Right renal cortex interstitium (tissue), 3 donors: ENCODE results near the gene NPB. TPM values are rescaled to one million over a fixed set of nuclear protein-coding genes. Genes with fewer than 3 reads are reported as not detected.

Experiments used
- DNase-seq, 3 donors: peaks; one replicate each; pipeline ENCODE4 v3.0.0-alpha.2; 2013; ENCODE audit warnings: low read depth in 3 of 3, low spot score in 2 of 3
- polyA plus RNA-seq, 3 donors: library from polyadenylated mRNA; unstranded; fragments of 120-200 nt; gene quantifications; one replicate each; pipeline ENCODE4 v1.2.1, GENCODE V29; 2013; ENCODE audit not compliant: insufficient read length in 3 of 3

NPB gene
- polyA plus RNA-seq, 3 donors = 0.96 to 1.4 (median 1.1) TPM

DNA sequence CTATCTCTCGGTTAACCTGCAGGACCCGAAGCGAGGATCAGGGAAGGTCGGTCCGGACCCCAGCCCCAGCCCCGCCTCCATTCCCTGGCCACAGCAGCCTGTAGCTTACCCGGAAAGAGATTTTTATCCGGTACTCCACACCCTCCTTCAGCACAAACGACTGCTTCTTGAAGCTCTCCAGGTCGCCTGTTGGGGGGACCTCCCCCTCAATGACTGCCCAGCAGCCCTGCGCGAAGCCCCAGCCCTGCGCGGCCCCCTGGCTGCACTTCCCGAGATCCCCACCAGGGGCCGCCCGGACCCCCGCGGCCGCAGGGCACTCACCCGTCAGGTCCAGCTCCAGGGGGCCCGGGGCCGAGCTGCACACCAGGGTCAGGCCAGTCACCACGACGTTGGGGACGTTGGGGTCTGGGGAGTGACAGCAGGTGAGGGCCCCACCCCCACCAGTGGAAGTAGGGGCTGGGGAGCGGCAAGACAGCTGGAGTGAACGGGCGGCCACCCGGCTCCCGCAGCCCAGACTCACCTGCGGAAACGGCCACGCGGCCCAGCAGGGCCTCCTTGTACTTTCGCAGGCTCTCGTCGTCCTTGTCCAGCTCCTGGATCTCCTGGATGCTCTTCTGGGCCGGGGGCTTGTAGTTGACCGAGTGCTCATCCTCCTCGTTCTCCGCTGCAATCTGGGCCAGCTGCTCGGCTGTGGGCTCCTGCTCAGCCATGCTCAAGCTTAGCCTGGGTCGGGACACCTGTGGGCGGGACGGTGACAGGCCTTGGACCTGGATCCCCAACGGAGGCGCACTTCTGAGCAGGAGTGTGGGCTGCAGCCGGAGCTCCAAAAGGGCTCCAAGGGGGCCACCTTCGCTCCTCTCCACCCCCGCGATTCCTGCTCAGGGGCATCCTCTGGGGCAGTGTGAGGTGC, 32.6 kb upstream of the NPB start:
- no peak for DNase-seq

DNA sequence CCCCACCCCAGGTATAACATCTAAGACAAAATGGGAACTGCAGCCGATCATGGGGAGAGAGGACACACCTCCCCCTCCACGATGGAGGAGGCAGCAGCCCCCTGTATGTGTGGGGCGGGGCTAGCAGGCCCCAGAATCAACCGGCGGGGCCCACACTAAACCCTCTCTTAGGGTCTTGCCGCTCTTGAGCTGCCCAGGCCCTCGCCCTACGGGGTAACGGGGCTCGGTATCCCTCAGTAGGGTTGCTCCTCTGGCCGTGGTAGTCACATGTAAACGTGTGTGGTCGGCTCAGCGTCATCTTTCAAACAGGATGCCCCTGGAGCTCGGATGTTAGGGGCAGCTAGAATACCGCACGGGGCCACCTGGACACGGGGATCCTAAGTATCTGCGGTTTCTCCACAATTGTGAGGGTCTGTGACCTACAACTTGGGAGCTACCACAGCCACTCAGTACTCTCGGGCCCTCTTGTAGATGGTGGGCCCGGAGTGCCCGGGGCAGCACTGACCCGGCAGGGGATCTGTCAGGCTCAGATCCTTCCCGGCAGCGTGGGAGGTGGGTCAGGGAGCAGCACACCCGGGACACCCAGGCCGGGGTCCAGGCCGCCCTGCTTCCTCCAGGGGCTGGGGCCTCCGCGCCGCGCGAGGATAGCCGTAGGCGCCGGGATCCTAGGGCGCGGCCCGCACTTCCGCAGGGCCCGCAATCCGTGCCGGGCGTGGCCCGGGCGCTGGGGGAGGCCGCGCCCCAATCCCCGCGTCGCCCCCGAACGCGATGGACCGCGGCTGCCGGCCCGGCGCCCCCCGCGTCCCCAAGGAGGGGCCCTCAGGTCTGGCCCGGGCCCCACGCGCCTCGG, 31.7 kb upstream of the NPB start:
- DNase-seq = no peak

DNA sequence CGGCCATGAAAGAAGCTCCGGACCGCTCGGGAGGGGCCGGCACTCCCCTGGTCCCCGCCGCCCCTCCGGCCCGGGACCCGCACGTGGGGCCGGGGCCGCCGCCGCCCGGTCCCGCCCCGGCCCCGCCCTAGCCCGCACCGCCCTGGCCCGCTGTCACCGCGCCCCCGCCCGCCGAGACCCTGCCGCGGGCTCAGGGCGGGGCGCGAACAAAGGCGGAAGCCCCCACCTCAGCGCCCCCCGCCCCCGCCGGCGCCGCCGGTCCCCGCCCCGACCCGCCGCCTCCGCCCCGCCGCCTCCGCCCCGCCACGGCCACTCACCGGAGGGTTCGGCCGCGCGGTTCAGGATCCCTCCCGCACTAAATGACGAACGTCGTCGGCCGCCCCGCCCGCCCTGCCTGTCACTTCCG, 31.1 kb upstream of the NPB start, which contains the start of gene ARHGDIA:
TSS of gene ARHGDIA (minus strand) at position 357 of the 406 bp plus-strand sequence. CDS start 1,407 bp downstream, outside the sequence.
- DNase-seq = no peak

DNA sequence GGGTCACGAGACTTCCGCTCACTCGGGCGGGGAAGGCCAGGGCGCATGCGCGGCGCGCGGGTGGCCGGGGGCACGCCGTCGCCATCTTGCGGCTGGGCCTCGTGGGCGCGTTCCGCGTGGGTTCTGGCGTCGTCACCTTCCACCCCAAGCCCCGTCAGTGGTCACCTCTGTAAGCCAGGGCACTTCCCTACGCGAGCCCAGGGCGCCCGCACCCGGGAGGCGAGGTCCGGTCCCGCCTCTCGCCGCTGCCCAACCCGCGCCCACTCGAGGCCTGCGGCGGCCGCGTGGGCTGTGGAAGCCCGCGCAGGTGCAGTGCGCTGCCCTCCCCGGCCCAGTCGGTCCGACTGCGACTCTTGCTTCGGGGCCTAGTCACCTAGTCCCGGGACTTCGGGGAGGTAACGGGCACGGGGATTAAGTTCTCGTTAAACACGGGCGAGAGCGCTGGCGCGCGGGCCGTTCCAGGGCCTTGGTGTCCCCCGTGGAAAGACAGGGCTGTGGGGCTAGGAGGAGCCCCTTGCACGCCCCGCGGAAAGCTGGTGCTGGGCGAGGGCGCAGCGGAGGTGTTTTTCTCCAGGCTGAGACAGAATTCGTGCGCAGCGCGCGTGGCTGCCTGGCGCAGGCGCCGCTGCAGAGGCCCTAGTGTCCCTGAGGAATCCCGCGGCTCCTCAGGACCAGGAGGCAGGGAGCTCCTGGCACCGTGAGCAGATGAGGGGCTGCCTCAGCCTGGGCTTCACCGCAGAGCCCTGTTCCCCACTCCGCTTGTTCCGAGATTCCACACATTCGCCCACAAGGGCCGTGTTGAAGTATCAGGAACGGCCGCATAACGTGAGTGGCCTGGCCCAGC, 30.4 kb upstream of the NPB start:
- peak in 2 of 3 donors; percentile 73 to 78 for DNase-seq

DNA sequence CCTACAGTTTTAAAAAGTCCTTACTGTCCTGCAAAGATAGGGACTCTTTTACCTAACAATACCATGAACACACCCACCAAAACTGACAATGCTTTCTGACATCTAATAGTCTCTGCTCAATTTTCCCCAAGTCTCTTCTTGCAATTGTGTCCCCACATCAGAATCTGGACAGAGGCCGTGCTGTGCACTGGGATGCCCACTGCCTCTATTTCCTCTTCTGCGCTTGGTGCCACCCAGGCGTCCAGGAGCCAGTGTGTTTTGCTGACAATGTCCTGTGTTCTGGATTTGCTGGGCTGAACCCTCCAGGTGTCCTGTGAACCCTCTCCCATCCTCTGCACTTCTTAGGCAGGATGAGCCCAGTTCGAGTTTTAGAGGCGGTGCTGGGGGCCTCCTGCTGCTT, 24.5 kb upstream of the NPB start:
- DNase-seq = no peak

DNA sequence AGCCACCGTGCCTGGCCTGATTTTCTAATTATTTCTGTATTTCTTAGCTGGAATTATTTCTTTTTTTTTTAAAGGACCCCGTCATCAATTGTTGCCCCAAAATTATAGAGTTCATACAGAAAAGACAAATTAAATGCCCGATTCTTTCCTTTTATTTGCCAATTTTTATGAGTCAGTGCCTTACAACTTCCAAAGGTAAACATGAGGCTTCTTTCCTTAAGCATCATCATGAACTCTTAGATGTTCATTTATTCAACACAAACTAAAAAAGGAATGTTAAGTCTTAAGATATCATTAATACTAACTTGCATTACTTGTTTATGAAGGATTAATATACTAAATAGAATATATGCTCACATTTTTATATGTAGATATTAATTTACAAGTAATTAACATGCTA, 23.7 kb upstream of the NPB start:
- no peak for DNase-seq

DNA sequence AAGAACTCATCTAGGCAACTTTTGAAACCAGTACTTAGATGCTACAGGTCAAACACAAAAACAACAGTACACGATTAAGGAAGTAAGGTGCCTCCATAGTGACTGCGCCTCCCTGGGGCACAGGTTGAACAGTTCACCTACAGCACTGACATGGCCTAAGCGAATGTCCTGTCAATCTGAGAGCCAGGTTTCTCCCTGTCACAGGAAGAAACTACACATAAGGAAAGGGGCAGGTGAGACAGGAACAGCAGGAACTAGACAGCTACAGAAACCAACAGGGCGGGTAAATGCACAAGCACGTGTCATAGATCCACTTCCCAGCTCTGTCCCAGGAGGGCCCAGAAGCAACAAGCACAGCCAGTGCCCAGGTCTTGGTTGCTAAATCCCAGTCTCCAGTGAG, 22.9 kb upstream of the NPB start:
- no peak for DNase-seq

DNA sequence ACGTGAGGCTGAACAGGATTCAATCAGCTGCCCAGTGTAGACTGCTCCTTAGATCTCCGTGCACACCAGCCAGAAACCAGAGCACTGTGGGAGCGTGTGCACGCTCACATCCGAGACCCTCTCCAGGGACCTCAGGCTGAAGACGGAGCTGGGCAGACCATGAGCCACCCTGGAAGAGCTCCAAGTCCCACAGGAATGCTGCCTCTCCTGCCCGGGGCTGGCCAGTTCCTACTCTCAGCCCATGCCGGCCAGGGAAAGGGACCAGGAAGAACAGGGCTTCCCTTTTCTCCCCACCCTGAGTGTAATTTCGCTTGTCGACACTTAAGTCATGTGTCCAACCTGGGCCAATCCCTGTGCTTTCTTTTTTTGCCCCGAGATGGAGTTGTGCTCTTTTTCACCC, 17.5 kb upstream of the NPB start:
- no peak for DNase-seq

DNA sequence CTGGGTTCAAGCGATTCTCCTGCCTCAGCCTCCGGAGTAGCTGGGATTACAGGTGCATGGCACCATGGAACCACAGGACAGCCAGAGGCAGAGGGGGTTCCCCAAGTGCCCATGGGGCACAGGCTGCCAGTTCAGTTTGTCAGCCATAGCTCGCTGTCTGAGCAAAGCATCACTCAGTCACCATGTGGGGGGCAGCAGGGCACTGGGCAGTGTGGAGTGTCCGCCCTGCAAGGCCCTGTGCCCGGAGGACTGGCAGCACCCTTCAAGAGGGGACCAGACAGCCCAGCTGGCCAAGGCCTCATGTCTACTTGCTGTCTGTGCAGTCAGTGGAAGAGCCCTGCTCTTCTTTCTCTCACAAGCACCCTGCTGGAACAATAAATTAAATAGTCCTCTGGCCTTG, 17.1 kb upstream of the NPB start:
- DNase-seq = no peak

DNA sequence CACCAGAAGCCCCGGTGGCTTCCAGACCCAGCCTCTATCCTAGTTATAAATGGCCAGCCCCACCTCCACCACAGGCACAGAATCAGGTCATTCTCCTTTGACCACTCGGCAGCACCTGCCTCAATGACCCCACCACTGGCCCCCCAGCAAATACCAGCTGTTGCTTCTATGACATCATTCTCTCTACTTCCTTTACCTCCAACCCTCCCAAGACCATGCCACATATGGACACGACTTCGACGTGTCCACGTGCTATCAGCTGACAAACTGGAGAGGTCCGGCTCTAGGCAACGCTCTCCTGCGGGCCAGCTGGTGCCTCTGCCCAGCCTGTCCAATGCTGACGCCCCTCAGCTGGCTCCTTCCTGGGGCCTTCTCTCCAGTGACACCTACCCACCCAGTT, 16.6 kb upstream of the NPB start:
- DNase-seq = no peak

DNA sequence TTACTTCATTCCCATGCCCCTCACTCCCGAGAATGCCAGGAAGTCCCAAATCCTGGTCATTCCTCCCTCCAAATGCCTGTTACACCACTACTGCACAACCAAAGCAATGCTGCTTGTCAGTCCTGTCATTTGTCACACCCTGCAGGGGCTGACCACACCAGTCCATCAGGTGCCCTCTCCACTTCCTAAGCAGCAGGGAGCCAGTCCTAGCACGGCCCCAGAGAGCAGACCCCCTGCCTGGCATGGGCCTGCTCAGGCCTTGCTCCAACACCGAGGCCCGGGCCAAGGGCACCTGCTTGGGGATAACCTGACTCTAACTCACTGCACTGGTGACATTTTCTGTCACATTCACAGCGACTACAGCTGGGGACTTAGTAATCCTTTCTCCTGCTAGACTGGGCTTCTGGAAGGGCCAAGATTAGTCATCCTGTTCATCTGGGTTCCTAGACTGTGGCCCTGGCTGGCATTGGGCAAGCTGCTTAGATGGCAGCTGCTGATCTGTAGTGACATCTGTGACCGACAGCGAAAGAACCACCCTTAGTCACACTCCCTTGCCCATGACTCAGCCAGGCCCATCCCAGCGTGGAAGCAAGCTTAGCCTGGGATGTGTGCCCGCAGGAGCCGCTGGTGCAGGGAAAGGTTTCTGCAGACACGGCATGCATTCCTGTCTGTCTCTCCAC, 16.0 kb upstream of the NPB start:
- no peak for DNase-seq

DNA sequence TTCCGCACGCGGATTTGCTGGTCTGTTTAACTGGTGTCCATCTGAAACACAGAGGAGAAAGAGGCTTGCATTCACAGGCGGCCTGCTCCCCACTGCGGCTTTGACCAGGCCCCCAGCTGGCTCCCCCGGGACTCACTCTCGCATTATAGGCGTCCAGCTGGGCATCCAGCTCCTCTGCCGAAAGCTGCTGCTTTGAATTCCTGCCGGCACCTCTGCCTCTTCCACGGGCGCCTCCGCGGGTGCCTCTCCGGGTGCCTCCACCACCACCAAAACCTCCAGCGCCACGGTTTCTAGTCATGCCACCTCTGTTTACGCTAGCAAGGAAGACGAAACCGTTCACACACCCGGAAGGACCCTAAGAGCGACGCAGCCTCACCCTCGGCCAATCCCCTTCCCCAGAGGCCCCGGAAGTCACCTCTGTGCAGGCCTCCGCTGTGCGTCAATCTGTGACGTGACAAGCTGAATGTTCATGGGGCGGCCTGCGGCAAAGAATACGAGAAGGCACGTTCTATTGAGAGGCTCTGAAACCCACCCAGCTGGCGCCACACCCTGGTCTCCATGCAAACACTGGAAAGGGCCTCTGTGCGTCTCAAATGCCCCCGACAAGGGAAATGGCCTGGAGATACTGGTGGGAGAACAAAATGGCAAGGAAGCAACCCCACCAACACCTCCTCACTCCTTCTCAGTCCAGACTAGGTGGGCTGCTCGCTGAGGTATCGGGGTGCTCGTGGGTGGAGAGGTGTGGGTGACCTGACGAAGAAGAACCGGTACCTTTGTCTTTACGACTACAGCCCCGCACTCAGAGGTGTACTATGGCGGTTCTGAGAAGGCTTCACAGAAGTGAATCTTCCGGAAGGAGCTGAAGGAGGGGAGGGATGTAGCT, 13.7 kb upstream of the NPB start:
- DNase-seq = no peak

DNA sequence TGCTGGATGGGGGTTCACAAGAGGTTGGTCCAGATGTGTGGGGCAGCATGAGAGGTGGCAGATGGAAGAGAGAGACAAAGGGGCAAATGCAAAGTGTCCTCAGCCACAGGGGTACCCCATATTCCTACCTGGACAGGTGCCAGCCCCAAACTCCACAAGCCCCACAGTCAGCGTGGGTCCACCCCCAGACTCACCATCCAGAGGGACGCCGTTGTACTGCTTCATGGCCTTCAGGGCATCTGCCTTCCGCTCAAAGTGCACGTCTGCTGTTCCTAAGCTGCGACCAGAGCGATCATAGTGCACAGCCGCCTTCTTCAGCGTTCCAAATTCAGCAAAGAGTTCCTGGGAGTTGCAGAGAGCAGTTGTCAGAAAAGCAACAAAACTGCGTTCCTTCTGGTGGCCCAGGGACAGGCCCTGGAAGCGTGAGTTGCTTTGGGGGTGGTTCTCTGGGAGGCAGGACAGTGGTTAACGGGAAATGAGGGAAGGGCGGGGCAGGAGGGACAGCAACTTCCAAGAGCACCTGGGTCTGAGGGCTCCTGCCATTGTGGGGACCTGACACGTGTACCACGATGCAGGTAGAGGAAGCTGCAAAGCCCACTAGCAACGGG, 12.9 kb upstream of the NPB start:
- DNase-seq = no peak

DNA sequence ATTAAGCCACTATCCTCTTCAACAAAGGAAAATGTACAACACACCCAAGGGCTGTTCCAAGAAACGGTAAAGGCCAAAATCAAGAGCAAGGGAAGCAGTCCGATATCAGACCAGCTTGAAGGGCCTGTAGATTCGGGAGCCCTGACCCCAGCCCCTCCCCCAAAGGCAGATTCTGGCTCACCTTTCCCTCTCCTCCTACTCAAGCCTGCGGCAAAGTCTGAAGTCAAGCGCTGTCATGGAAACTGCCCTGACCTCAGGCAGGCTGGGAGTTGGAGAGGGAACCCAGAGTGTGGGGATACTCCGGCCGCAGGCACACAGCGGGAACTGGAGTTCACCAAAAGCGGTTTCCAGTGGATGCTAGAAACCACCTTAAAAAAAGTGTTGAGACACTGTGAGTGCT, 12.4 kb upstream of the NPB start:
- DNase-seq = no peak

DNA sequence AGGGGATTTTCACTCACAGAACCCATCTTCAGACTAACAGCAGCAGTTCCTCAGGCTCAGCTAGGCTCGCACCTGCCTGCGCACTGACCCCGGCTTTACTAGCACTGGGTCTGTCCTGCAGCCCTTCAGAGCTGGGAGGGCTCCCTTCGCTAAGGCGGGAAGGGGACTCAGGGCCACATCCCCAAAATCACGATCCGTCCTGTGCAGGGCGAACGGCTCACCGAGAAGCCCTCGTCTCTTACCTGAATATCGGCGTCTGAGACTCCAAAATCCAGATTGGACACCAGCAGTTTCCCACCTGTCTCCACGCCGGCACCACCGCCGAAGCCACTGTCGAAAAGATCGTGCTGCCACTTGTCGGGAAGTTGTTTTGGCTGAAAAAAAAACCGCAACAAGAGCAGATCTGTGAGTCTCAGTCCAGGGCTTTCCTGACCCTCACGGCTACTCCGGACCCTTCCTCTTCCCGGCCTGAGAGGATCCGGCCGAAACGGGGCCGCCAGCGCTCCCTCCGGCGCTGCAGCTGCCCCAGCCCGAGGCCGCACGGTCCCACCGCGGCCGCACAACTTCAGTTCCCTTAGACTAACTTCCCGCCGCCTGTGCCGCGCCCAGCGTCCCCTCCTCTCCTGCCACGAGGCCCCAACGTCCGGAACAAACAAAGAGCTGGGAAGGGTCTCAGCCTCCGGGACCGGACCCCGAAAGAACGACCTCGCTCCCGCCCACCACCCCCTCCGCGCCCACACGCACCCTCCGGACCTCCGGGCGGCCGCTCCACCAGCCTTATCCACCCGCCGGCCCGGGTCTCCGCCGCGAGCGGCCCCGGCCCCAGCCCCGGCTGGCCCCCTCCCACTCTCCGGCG, 11.4 kb upstream of the NPB start:
- no peak for DNase-seq

DNA sequence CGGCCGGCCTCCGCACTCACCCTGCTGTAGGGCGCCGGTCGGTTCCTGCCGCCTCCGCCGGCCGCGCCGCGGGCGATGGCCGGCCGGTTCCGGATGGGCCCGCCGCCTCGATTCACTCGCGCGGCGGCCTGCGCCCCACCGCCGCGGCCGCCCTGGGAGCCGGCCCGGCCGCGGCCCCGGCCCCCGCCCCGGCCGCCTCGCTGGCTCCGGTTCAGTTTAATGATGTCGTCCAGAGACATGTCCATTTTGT, 10.8 kb upstream of the NPB start:
- no peak for DNase-seq

DNA sequence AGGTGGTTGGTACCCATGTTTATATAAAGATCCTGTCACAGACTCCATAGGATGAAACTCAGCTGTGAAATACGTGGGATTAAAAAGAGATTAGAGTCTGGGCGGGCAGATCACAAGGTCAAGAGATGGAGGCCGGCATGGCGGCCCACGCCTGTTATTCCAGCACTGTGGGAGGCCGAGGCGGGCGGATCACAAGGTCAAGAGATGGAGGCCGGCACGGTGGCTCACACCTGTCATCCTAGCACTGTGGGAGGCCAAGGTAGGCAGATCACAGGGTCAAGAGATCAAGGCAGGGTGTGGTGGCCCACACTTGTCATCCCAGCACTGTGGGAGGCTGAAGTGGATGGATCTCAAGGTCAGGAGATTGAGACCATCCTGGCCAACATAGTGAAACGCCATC, 6.6 kb upstream of the NPB start:
- no peak for DNase-seq
